HG03045 (cell line): ENCODE data around the gene YKT6.
"Not testable (repeated sequence)": the region's sequence is repeated elsewhere in the genome, so short reads cannot be mapped to it uniquely, and the experiment has no call there.

Experiments used
- ATAC-seq: cut with Tn5 transposase; IDR thresholded peaks from one replicate; pipeline ENCODE4 v1.9.1; 2021; ENCODE audit warnings: mild to moderate bottlenecking, moderate library complexity; ENCODE audit not compliant: unreplicated experiment

YKT6 gene

DNA sequence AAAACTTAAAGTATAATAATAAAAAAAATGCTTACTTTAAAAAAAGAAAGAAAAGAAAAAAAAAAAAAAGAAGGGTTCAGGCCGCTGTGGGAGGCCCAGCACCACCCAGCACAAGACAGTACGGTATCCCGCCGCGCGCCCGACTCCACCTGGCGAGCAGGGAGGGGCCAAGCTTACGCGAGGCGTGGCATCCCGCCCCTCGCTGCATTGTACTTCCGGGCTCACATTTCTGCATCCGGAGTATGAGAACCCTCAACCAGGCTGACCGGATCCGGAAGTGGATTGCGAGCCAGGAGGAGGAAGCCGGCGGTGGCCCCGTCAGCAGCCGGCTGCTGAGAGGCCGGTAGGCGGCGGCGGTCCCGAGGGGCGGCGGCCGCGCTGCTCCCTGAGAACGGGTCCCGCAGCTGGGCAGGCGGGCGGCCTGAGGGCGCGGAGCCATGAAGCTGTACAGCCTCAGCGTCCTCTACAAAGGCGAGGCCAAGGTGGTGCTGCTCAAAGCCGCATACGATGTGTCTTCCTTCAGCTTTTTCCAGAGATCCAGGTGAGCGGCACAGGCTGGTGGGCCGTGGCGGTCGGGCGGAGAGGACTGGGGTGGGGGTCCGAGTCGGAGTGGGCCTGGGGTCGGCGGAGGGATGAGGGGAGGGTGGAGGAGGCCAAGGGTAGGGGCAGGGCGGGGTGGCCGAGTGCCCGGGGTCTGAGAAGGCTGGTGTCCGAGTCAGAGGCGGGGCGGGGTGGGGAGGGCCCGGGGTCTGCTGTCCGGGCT, at the start of gene YKT6:
TSS of gene YKT6 (plus strand) at position 280 of the 763 bp plus-strand sequence. CDS start at position 438, 158 bp downstream.
- peak; percentile 100 for ATAC-seq

DNA sequence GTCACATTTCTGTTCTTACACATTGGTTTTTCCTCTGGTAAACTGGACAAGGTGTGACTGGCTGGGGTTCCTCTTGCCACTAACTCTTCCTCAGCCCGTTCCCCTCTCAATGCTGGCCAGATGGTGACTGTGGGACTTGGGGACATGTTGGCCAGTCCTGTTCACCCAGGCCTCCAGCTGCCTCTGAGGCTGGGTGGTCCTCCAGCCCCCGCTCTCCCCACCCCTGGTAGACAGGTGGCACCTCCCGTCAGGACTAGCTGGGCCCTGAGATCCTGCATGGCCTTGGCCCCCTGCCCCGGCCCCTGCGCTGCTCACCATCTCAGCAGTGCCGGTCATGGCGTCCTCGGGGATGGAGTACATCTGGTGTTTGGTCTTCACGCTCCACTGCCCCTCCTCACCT, 48.8 kb upstream of the YKT6 start:
- no peak for ATAC-seq

DNA sequence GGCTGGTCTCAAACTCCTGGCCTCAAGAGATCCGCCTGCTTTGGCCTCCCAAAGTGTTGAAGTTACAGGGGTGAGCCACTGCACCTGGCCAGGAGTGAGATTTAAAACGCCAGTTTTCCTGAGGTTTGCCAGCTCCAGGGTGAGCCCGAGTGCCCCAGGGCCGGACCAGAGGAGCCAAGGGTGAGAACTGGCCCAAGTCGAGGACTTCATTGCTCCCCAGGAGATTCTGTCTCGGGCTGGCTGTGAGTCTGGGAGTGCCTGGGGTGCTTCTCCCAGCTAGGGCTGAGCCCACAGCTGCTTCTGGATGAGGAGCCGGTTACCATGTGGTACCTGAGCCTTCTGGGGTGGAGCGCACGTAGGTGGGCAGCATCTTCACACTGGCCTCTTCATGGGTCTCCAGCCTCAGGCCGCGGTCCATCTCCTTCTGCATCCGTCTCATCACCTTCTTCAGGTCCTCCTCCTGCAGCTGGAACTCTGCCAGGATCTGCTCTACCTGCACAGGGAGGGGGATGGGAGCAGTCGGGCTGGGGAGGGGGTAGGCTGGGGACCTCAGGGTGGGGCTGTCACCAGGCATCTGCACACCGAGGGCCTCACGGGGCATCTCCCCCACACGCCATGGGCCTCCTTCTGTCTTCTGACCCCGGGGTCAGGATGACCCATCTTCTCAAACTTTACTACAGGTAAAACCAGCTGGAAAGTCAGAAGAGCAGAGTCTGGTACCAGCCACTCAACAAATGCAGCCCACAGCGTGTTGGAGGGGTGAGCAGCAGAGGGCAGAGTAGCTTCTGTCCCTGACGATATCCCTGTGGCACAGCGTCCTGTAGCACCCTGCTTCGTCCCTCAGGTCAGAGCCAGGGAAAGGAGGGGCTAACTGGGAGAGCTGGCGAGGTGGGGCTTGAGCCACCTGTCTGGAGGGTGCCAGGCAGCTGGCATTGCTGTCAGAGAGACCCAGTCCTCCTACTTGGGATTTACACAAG, 47.5 kb upstream of the YKT6 start:
- ATAC-seq: no peak

GRCh38 chr7:44153948-44154335, 46.8 kb upstream of the YKT6 start:
- ATAC-seq: no peak

DNA sequence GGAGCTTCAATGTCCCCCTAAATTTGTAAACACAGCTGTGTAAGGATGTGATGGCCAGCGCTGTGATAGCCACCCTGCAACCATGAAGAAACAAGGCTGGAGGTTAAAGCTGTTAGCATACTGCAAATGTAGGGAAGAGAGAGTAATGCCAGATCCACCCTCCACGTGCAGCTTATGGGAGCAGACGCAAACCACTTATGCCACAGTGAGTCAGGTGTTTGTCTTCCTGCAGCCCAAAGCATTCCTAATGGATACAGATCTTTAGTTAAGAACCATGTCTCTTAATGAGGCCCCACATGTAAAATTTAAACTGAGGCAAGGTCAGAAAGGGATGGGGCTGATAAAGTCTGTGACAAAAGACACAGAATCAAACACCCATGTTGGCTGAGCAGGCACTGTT, 46.1 kb upstream of the YKT6 start:
- no peak for ATAC-seq

DNA sequence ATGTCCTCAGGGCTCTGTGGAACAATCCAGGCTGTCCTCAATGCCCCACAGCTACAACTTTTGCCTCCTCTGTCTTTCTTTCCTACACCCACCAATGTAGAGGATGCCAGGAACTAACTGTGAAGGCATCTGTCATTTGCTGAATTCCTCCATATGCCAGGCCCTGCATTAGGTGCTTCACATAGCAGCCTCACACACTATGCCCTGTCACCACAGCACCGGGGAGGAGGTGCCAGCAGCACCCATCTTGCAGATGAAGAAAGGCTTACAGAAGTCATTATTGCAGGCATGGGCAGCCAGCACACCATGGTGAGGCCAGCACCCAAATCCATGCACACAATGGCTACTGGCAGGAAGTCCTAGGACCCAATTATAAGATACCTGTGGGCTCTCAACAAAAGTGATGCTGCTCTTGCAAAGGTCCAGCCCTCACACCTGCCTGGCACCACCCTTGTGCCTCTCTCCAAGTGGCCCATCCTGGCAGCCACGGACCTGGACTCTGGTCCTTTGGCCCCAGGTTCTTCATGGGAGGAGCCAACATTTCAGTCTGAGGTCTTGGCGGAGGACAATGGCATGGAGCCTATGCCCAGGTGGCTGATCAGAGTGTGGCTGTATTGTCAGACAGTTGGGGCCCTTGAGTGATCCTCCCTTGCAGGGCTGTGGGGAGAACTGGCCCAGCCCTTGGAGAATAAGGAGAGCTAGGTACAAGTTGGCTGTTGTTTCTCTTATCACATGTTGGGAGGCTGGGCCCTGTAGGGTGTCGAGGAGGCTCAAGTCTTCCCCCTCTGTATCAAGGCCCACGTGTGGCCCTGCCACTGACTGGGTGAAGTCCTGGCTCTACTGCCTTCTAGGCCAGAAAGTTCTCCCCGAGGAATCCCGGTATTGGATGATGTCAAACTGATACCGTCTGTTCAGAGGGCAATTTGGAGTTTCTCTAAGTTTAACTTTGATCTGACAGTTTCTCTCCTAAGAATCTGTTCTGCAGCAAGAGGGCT, 45.3 kb upstream of the YKT6 start:
- ATAC-seq: no peak

- no peak for ATAC-seq
Measured at GRCh38 chr7:44156453-44157010, 44.2 kb upstream of the YKT6 start.

GRCh38 chr7:44157116-44158080, 43.4 kb upstream of the YKT6 start:
- no peak for ATAC-seq

DNA sequence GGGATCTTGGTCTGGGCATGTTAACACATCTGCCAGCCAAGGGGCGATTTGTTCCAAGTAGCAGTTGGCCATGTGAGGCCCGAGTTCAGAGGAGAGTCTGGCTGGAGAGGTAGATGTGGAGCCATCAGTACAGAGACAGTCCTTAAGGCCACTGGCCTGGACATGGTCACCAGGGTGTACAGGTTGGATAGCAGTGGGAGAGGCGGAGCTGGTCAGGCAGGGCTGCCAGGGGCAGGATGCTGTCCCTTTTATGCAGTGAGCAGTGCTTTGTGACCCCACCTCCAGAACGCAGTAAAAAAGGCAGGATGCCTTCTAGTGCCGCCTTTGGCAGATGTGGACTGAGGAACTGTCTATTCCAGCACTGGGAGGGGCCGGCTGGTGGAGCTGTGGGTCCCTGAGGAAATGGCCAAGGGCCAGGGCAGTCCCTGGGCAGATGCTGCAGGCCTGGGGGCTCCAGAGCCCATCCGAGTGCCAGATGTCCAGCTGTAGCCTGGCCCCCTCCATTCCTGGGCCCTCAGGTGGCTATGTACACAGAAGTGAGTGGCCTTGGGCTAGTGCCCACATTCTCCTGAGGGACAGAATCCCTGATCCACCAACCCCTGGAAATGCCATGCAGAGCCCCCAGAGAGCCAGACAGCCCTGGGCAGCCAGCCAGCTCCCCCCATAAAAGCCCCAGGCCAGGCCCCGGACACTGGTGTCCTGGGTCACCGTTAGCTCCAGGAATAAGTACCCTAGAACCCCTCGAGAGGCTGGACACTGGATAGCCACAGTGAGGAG, 42.5 kb upstream of the YKT6 start:
- ATAC-seq: no peak

DNA sequence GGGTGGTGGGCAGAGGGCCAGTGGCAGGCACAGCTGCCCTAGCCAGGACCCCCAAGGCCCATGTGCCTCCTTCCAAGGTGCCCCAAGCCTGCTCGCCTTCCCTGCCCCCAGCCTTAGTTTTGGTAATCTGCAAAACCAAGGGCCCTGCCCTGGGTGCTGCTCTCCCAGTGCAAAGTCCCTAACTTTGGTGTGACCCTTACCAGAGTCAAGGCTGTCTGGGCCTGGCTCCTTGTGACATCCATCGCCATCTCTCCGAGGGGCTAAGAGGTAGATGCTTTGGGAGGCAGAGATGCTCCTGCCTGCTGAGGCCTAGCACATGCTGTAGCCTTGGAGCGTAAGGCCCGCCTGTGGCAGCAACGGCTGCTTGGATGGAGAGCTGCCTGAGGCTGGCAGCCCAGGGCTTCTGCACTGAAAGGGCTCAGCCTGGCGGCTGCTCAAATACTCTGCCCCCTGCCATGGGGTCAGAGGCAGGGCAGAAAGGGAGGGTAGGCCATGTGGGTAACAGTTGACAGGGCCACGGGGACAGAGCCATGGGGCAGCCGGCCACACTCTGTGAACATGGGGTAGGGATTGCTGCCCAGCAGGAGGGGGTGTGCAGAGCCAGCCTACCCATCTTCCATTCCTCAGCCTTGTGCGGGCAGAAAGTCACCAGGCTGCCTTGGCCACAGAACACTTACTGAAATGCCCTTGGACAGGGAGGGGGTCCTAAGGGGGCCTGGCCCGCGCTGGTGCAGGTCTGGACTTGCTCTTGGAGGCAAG, 41.7 kb upstream of the YKT6 start:
- ATAC-seq: no peak

GRCh38 chr7:44159824-44160630, 40.8 kb upstream of the YKT6 start:
- ATAC-seq: no peak

- ATAC-seq: no peak
Measured at GRCh38 chr7:44161371-44161770, 39.4 kb upstream of the YKT6 start.

DNA sequence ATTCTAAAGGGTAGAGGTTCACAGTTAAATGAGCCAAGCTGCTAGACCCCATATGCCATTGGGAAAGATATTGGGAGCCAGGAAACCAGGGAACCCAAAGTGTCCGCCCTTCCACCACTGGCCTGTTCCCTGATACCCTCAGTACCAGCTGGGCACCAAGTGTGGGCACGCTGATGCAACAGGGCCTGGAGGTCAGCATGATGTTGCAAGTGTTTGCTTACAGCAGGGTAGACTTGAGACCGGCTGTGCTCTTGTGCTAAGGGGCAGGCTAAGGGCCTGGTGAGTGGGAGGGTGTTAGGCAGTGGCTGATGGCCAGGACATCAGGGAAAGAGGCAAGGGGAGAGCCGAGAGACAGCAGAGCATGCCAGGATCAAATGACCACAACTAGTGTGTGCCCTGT, 38.6 kb upstream of the YKT6 start:
- ATAC-seq: no peak

DNA sequence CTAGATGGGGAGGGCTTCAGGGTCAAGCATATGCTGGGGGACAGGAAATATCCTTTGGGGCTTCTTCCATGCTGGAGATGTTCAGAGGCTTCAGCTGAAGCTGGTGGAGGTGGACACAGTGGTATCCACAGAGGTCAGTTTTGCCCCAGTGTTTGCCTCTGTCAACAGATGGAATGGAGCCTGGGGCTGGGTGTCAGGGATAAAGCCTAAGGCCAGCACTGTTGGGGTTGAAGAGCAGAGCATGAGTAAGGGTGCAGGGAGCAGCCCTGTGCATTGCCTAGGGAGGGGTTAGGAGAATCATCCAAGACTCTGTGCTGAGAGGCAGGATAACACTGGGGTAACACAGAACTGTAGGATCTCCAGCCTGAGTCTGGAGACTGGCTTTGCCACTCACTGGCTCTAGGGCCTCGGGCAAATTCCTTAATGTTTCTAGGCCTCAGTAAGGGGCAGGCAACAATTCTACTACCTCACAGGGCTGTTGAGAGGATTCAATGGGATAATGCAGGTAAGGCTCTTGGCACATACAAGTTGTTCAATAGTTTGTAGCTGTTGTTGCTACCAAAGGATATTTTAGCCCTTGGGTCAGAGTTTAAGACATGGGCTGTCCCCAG, 37.9 kb upstream of the YKT6 start:
- no peak for ATAC-seq

DNA sequence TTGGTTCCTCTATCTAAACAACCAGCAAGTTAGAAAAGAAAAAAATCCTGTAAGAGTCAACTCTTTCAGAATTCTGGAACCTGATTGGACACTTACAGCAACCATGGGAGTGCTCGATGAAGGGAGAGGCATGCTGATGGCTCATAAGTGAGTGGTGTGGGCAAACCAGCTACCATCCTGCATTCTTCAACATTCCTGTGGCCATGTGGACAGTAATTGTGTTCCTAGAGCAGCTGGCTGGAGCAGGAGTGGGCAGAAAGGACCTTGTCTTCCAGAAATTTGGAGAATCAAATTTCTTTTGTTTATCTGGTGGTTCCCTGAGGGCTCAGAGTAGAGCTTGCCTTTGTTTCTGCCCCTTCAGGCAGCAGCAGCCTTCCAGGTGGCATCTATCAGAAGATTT, 37.2 kb upstream of the YKT6 start:
- ATAC-seq: no peak

DNA sequence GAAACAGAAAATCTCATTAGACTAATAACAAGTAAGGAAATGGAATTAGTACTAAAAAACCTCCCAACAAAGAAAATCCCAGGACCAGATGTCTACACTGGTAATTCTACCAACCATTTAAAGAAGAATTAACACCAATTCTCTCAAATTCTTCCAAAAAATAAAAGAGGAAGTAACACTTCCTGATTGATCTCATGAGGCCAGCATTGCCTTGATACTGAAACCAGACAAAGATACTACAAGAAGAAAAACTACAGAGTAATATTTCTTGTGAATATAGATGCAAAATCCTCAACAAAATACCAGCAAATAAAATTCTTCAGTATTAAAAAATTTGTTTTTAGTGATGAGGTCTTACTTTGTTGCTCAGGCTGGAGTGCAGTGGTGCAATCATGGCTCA, 32.9 kb upstream of the YKT6 start:
- ATAC-seq: no peak

GRCh38 chr7:44171901-44172300, 28.9 kb upstream of the YKT6 start:
- ATAC-seq: not testable (repeated sequence)
